ENCODE data around the gene RNMT.
"Not testable (repeated sequence)": the region's sequence is repeated elsewhere in the genome, so short reads cannot be mapped to it uniquely, and the experiment has no call there.

The RNMT gene

GRCh38 chr18:13726232-13726971 lies at the start of gene RNMT, which contains the start of gene FAM210A:
Gene RNMT (plus strand): TSS chr18:13726673. CDS start chr18:13731518, 4,845 bp downstream.
Gene FAM210A (minus strand): TSS chr18:13726558. CDS start chr18:13682077, 44,481 bp downstream.
- TF ChIP-seq, protein P1, sequence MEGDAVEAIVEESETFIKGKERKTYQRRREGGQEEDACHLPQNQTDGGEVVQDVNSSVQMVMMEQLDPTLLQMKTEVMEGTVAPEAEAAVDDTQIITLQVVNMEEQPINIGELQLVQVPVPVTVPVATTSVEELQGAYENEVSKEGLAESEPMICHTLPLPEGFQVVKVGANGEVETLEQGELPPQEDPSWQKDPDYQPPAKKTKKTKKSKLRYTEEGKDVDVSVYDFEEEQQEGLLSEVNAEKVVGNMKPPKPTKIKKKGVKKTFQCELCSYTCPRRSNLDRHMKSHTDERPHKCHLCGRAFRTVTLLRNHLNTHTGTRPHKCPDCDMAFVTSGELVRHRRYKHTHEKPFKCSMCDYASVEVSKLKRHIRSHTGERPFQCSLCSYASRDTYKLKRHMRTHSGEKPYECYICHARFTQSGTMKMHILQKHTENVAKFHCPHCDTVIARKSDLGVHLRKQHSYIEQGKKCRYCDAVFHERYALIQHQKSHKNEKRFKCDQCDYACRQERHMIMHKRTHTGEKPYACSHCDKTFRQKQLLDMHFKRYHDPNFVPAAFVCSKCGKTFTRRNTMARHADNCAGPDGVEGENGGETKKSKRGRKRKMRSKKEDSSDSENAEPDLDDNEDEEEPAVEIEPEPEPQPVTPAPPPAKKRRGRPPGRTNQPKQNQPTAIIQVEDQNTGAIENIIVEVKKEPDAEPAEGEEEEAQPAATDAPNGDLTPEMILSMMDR (IDR thresholded peaks at IDR 0.05) = no peak
- peak within 1 kb of the TSS; percentile 92 to 97 for H3K4me3 ChIP-seq
- intact Hi-C loops (cut with DNase I; ENCODE audit: low total_unique reads) = loop anchor here (5.0 to 10.0 kb wide), 3 partner anchors 504 to 842 kb away; partner anchors contain the start of genes CEP192 and PTPN2
- peak; percentile 94 to 97 for DNase-seq
- H3K27me3 ChIP-seq = no peaks in the 10 kb centered on the region
- H3K36me3 ChIP-seq = no peaks in the 10 kb centered on the region
- no peaks in the 10 kb centered on the region for H3K9me3 ChIP-seq
- H3K27ac ChIP-seq = peak within 1 kb of the TSS; percentile 95 to 97
- H3K4me1 ChIP-seq = peaks cover 0 to 19% (median 9%) of the 10 kb centered on the region in 4 donors

DNA sequence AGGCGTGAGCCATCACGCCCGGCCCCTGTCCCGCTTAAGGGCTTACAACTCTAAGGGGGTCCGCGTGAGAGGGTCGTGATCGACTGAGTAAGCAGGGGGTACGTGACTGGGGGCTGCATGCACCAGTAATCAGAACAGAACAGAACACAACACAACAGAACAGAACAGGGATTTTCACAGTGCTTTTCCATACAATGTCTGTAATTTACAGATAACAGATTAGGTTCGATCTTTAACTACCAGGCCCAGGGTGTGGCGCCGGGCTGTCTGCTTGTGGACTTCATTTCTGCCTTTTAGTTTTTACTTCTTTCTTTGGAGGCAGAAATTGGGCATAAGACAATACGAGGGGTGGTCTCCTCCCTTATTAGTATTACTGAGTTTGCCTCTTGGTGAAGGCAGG lies 49.1 kb upstream of the RNMT start:
- peaks cover 0 to 16% (median 1%) of the 10 kb centered on the region in 4 donors for H3K4me1 ChIP-seq
- H3K4me3 ChIP-seq; H3K36me3 ChIP-seq; DNase-seq; H3K27me3 ChIP-seq; H3K9me3 ChIP-seq; H3K27ac ChIP-seq; intact Hi-C loops (cut with DNase I; ENCODE audit: low total_unique reads): not testable (repeated sequence)

DNA sequence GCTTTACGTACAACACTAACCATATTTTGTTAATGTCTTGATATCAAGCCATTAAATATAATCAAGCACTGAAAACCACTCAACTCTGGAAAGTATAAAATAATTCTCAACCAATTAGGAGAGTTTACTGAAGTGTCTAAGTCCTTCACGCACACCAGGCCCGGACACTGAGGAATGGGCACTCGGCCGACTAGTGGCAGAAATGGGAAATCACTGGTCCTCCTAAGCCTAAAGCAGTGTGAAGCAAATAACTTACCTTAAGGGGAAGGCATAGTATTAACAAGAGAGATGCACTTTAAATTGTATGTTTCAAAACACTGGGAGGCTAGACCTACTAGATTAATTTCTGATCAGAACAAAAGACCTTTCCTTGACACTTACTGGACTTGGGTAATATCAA lies 45.9 kb upstream of the RNMT start:
- Histone ChIP-seq H3K9me3 (no peaks in the 10 kb centered on the region), H3K27ac (no peak overlapping the region), H3K27me3 (no peaks in the 10 kb centered on the region), H3K4me3 (no peak overlapping the region), H3K36me3 (no peaks in the 10 kb centered on the region), H3K4me1 (peaks cover 0 to 17% (median 0%) of the 10 kb centered on the region in 4 donors)
- TF ChIP-seq, protein P1 (IDR thresholded peaks at IDR 0.05) = peak; percentile 36 to 40
- no peak for DNase-seq
- intact Hi-C loops (cut with DNase I; ENCODE audit: low total_unique reads) = no loop called here

DNA sequence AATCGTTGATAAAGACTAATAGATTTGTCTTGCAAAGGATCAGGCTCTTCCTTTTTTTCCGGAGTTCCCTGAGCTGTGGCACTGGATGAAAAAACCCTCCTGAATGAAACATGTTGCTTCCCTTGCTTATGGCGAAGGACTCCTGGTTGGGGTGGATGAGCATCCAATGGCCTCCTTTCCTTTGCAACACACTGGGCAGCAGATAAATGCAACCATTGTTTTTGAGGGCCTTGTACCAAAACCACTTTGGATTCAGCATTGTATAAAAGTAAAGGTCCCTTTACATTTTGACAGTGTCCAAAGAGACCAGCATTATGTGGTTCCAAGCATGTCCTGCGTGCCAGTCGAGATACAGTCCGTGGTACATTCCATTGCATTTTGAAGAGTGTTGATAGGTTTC lies 44.8 kb upstream of the RNMT start:
- Histone ChIP-seq H3K27ac (no peak overlapping the region), H3K4me1 (peaks cover 0 to 25% (median 2%) of the 10 kb centered on the region in 4 donors), H3K9me3 (no peaks in the 10 kb centered on the region), H3K36me3 (no peaks in the 10 kb centered on the region), H3K4me3 (no peak overlapping the region), H3K27me3 (no peaks in the 10 kb centered on the region)
- intact Hi-C loops (cut with DNase I; ENCODE audit: low total_unique reads) = no loop called here
- DNase-seq = no peak
- TF ChIP-seq, protein P1 (IDR thresholded peaks at IDR 0.05) = no peak

DNA sequence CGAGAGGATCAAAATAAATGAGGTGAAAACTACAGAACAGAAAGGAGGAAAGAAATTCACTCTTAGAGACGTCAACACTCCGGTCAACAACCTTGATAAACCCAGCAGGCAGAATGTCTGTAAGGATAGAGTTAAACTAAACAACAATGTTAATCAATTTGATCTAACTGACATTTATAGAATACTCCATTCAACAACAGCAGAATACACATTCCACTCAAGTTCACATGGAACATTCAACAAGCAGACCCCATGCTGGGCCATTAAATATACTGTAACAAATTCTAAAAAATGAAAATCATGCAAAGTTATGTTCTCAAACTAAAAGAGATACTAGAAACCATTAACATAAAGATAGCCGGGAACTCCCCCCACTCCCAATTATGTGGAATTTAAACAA lies 41.9 kb upstream of the RNMT start:
- no peak for DNase-seq
- intact Hi-C loops (cut with DNase I; ENCODE audit: low total_unique reads) = no loop called here
- TF ChIP-seq, protein P1 (IDR thresholded peaks at IDR 0.05) = no peak
- H3K4me1 ChIP-seq = peaks cover 0 to 19% (median 2%) of the 10 kb centered on the region in 4 donors
- H3K36me3 ChIP-seq = no peaks in the 10 kb centered on the region
- no peak overlapping the region for H3K4me3 ChIP-seq
- no peaks in the 10 kb centered on the region for H3K27me3 ChIP-seq
- H3K9me3 ChIP-seq = no peaks in the 10 kb centered on the region
- no peak overlapping the region for H3K27ac ChIP-seq

Measured in tibial artery (tissue), 4 donors.